HG03135 (cell line): ENCODE measurements around the gene CRTC1.

ENCODE experiments used
- ATAC-seq: cut with Tn5 transposase; IDR thresholded peaks from one replicate; pipeline ENCODE4 v1.9.1; 2021; ENCODE audit warnings: mild to moderate bottlenecking, moderate library complexity; ENCODE audit not compliant: unreplicated experiment

CRTC1 gene

GRCh38 chr19:18683109-18683957, at the start of gene CRTC1:
Gene CRTC1 (plus strand): TSS chr19:18683680. CDS start chr19:18683703, 23 bp downstream.
- peak; percentile 70 for ATAC-seq

GRCh38 chr19:18634612-18635297, 48.7 kb upstream of the CRTC1 start:
- ATAC-seq: no peak

GRCh38 chr19:18635831-18636182, 47.7 kb upstream of the CRTC1 start:
- no peak for ATAC-seq

- ATAC-seq: peak; percentile 78
Observed at GRCh38 chr19:18636183-18636968, 47.1 kb upstream of the CRTC1 start.

- no peak for ATAC-seq
Observed at GRCh38 chr19:18636969-18637629, 46.4 kb upstream of the CRTC1 start, which contains the start of gene KLHL26. Gene KLHL26 (plus strand): TSS chr19:18637028. CDS start chr19:18637055, 27 bp downstream.

- ATAC-seq: no peak
Observed at GRCh38 chr19:18637673-18638630, 45.5 kb upstream of the CRTC1 start.

GRCh38 chr19:18639706-18640243, 43.7 kb upstream of the CRTC1 start:
- ATAC-seq: no peak

GRCh38 chr19:18644196-18645034, 39.1 kb upstream of the CRTC1 start:
- no peak for ATAC-seq

GRCh38 chr19:18645035-18645511, 38.4 kb upstream of the CRTC1 start:
- ATAC-seq: no peak

GRCh38 chr19:18646535-18647370, 36.7 kb upstream of the CRTC1 start:
- no peak for ATAC-seq

- no peak for ATAC-seq
Observed at GRCh38 chr19:18647371-18647767, 36.1 kb upstream of the CRTC1 start.

GRCh38 chr19:18647807-18648206, 35.7 kb upstream of the CRTC1 start:
- ATAC-seq: no peak

GRCh38 chr19:18648973-18649315, 34.5 kb upstream of the CRTC1 start:
- no peak for ATAC-seq

GRCh38 chr19:18649371-18650020, 34.0 kb upstream of the CRTC1 start:
- no peak for ATAC-seq

- ATAC-seq: no peak
Observed at GRCh38 chr19:18650021-18650390, 33.5 kb upstream of the CRTC1 start.

GRCh38 chr19:18650468-18651041, 32.9 kb upstream of the CRTC1 start:
- no peak for ATAC-seq

GRCh38 chr19:18651300-18651699, 32.2 kb upstream of the CRTC1 start:
- ATAC-seq: no peak
